Cardiac fibroblast (primary cell): ENCODE results near the gene PADI2.

ENCODE experiments used
- DNase-seq, 2 donors: peaks; one replicate each; pipeline versions ENCODE4 v3.0.0 to v3.0.0-alpha.2; 2010; ENCODE audit warnings: low read depth in 2 of 2
- H3K4me3 ChIP-seq, 2 donors: replicated peaks in 1 of 2; 1 replicate in 1 of 2; 2 replicates in 1 of 2; pipeline ENCODE4 v1.5.1; 2011; ENCODE audit warnings: low read depth in 2 of 2, low read length in 2 of 2, mild to moderate bottlenecking in 2 of 2, moderate library complexity in 1 of 2
- CTCF ChIP-seq: IDR thresholded peaks from one replicate; pipeline ENCODE4 v1.5.1; 2011; ENCODE audit warnings: low read depth, mild to moderate bottlenecking, low read length, inconsistent platforms

Gene PADI2

GRCh38 chr1:17119076-17119772, at the start of gene PADI2:
Gene PADI2 (minus strand): TSS chr1:17119451. CDS start chr1:17119371, 80 bp downstream.
- peak within 1 kb of the TSS; percentile 8 to 34 for H3K4me3 ChIP-seq
- TF ChIP-seq CTCF: no peak
- DNase-seq: peak; percentile 22 to 42

GRCh38 chr1:17168091-17168876, 49.0 kb upstream of the PADI2 start:
- no peak overlapping the region for H3K4me3 ChIP-seq
- DNase-seq: peak; percentile 74 to 94
- no peak for TF ChIP-seq CTCF

GRCh38 chr1:17167786-17168090, 48.5 kb upstream of the PADI2 start:
- no peak for TF ChIP-seq CTCF

GRCh38 chr1:17167041-17167785, 48.0 kb upstream of the PADI2 start:
- no peak for TF ChIP-seq CTCF
- H3K4me3 ChIP-seq: no peak overlapping the region
- peak in 1 of 2 donors; percentile 6 for DNase-seq

More at GRCh38 chr1:17167786-17168090, 48.5 kb upstream of the PADI2 start:
- no peak for DNase-seq
- H3K4me3 ChIP-seq: no peak overlapping the region

GRCh38 chr1:17165823-17166222, 46.6 kb upstream of the PADI2 start:
- DNase-seq: no peak
- TF ChIP-seq CTCF: no peak
- H3K4me3 ChIP-seq: no peak overlapping the region

GRCh38 chr1:17163789-17164666, 44.8 kb upstream of the PADI2 start:
- no peak for DNase-seq
- no peak overlapping the region for H3K4me3 ChIP-seq
- TF ChIP-seq CTCF: no peak
